Smooth muscle cell (in vitro differentiated cells): ENCODE measurements around the gene SPG7. TPM values are rescaled to one million over a fixed set of nuclear protein-coding genes. Genes with fewer than 3 reads are reported as not detected.

ENCODE experiments used
- DNase-seq: peaks from one replicate; lab custom pipeline; 2025; ENCODE audit not compliant: unreplicated experiment; lab: John Stamatoyannopoulos, UW
- H2AFZ ChIP-seq: fragments of 200-600 bp; sonication (generic); 2 replicates; pipeline ENCODE4 v1.6.0; 2016; ENCODE audit warnings: antibody characterized with exemption, low read depth, mild to moderate bottlenecking
- H3F3A ChIP-seq: fragments of 200-600 bp; sonication (generic); 2 replicates; pipeline ENCODE4 v1.6.0; 2017; ENCODE audit warnings: antibody characterized with exemption, low read depth
- H3K27ac ChIP-seq: fragments of 200-600 bp; sonication (generic); 2 replicates; pipeline ENCODE4 v1.5.1; 2016; ENCODE audit warnings: low read depth, mild to moderate bottlenecking
- H3K27me3 ChIP-seq: fragments of 200-600 bp; sonication (generic); 2 replicates; pipeline ENCODE4 v1.6.1; 2016; ENCODE audit warnings: low read depth, mild to moderate bottlenecking
- H3K36me3 ChIP-seq: fragments of 200-600 bp; sonication (generic); 2 replicates; pipeline ENCODE4 v1.5.1; 2016; ENCODE audit warnings: low read depth
- H3K4me1 ChIP-seq: fragments of 200-600 bp; sonication (generic); 2 replicates; pipeline ENCODE4 v1.5.1; 2016; ENCODE audit warnings: low read depth
- H3K4me2 ChIP-seq: fragments of 200-600 bp; sonication (generic); 2 replicates; pipeline ENCODE4 v1.6.0; 2016; ENCODE audit warnings: mild to moderate bottlenecking
- H3K4me3 ChIP-seq: fragments of 200-600 bp; sonication (generic); 2 replicates; pipeline ENCODE4 v1.5.1; 2016; ENCODE audit warnings: mild to moderate bottlenecking
- H3K79me2 ChIP-seq: fragments of 200-600 bp; sonication (generic); 2 replicates; pipeline ENCODE4 v1.6.0; 2016; ENCODE audit warnings: low read depth, mild to moderate bottlenecking
- H3K9ac ChIP-seq: fragments of 200-600 bp; sonication (generic); 2 replicates; pipeline ENCODE4 v1.6.0; 2016; ENCODE audit warnings: low read depth
- H3K9me3 ChIP-seq: fragments of 200-600 bp; sonication (generic); replicated peaks from 2 replicates; pipeline ENCODE4 v1.5.1; 2016; ENCODE audit warnings: low read depth
- H4K20me1 ChIP-seq: fragments of 200-600 bp; sonication (generic); 2 replicates; pipeline ENCODE4 v1.6.0; 2016; ENCODE audit warnings: low read depth
- CTCF ChIP-seq: fragments of 200-600 bp; sonication (generic); IDR thresholded peaks from 2 replicates; pipeline ENCODE4 v1.5.1; 2017; ENCODE audit warnings: borderline replicate concordance, mild to moderate bottlenecking, antibody characterized with exemption; ENCODE audit not compliant: insufficient read depth, poor library complexity, severe bottlenecking
- WGBS: methylation state at CpG from one replicate; pipeline ENCODE4 v1.1.7; 2016; ENCODE audit warnings: low lambda C conversion rate; 5-methylcytosine and 5-hydroxymethylcytosine counted together
- polyA plus RNA-seq: library from polyadenylated mRNA; unstranded; fragments of >200 nt; fragmentation: Nextera tagmentation; extraction: Ambion mirVana; gene quantifications from 2 replicates; pipeline ENCODE4 v1.2.1, GENCODE V29; 2016
- total RNA-seq: library from RNA; depleted of rRNA; stranded (reverse); fragments of >200 nt; gene quantifications from 2 replicates; pipeline ENCODE4 v1.2.3, GENCODE V29; 2014

The SPG7 gene
- total and polyA plus RNA-seq, 2 experiments from 2014 or later: 49.3 to 61.4 TPM

GRCh38 chr16:89571636-89572035, 63.4 kb downstream of the SPG7 start:
- no peak for DNase-seq
- H2AFZ ChIP-seq: no peak overlapping the region
- no peak overlapping the region for H3K4me2 ChIP-seq
- peaks cover 4% of the 10 kb centered on the region for H4K20me1 ChIP-seq
- H3K4me1 ChIP-seq: peaks cover 6% of the 10 kb centered on the region
- no peak overlapping the region for H3K9ac ChIP-seq
- TF ChIP-seq CTCF: no peak
- 92% methylated on average over 18 of the region's 18 CpGs for WGBS
- H3K9me3 ChIP-seq: no peaks in the 10 kb centered on the region
- peaks cover 17% of the 10 kb centered on the region for H3K27me3 ChIP-seq
- no peak overlapping the region for H3K27ac ChIP-seq
- H3K4me3 ChIP-seq: no peak overlapping the region
- no peaks in the 10 kb centered on the region for H3K79me2 ChIP-seq
- H3K36me3 ChIP-seq: no peaks in the 10 kb centered on the region
- no peaks in the 10 kb centered on the region for H3F3A ChIP-seq

DNA sequence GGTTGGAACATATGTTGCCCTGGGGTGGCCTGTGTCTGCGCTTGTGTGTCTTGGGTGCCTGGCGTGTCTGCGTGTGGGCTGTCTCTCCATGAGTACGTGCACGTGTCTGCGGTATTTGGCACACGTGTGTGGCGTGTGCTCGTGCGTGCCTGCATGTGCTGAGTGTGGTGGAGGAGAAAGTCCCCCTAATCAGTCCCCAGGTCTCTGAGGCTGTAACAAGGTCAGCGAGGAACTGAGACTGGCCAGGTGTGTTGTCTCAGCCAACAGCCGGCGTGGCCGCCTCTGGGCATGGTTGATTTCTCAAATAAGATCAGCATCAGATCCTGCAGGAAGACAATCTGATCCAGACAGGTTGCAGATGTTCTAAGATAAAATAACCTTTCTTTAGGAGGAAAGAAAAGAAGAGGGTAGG, 63.9 kb downstream of the SPG7 start:
- Histone ChIP-seq H3K79me2 (no peaks in the 10 kb centered on the region), H3K9me3 (no peaks in the 10 kb centered on the region), H3K9ac (no peak overlapping the region), H3F3A (no peaks in the 10 kb centered on the region), H4K20me1 (no peaks in the 10 kb centered on the region), H3K27ac (no peak overlapping the region), H3K4me2 (no peak overlapping the region), H3K4me3 (no peak overlapping the region), H3K4me1 (peaks cover 6% of the 10 kb centered on the region), H3K27me3 (peaks cover 22% of the 10 kb centered on the region), H3K36me3 (no peaks in the 10 kb centered on the region), H2AFZ (no peak overlapping the region)
- TF ChIP-seq CTCF: no peak
- DNase-seq: no peak
- WGBS: 98% methylated on average over 14 of the region's 14 CpGs

DNA sequence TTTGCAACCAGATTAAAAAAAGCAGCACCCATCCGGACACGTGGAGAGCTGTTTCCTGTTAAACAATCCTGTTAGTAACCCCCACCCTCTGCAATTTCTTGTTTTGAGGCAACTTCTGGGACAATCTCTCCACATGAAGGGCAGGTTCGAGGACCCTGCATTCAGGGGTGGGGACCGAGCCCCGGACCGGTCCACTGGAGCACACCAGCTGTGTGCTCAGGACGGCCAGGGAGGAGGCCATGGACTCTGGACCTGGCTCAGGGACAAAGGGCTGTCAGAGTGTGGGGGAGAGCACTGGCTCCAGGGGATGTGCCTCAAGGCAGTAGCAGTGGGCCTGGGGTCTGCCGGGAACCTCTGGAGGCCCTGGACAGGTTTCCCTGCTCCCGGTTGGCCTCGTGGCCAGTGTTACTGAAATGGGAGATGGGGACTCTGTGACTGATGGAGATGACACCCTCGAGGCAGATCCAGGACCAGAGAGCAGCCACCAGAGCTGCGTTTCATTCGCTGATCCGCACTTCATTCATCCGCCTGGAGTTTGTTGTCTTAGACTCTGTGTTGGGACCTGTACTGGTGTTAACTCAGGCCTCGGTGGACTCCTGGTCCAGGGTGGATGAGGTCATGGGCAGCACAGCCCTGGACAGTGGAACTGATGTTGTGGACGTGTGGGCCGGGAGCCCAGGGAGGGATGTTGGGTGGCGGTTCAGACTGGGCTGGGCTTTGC, 64.4 kb downstream of the SPG7 start:
- Histone ChIP-seq H3K9me3 (no peaks in the 10 kb centered on the region), H3K4me1 (peaks cover 6% of the 10 kb centered on the region), H3K27me3 (peaks cover 25% of the 10 kb centered on the region), H3F3A (no peaks in the 10 kb centered on the region), H3K9ac (no peak overlapping the region), H2AFZ (no peak overlapping the region), H3K27ac (no peak overlapping the region), H3K4me3 (no peak overlapping the region), H3K79me2 (no peaks in the 10 kb centered on the region), H4K20me1 (no peaks in the 10 kb centered on the region), H3K36me3 (no peaks in the 10 kb centered on the region), H3K4me2 (no peak overlapping the region)
- 95% methylated on average over 19 of the region's 19 CpGs for whole genome bisulfite sequencing
- TF ChIP-seq CTCF: no peak
- DNase-seq: no peak
